Heart left ventricle (tissue), 16 donors: ENCODE measurements around the gene TXNDC11. TPM values are rescaled to one million over a fixed set of nuclear protein-coding genes. Genes with fewer than 3 reads are reported as not detected.
A peak's percentile ranks its signal among the peaks of the same experiment; 100 is the strongest.

Experiments
- ATAC-seq, 4 donors: fragments of 200-7000 bp; cut with Tn5 transposase; one replicate each; pipeline ENCODE4 v1.9.1; 2020 to 2022; ENCODE audit warnings: moderate library complexity in 4 of 4, mild to moderate bottlenecking in 3 of 4, moderate number of reproducible peaks in 1 of 4
- DNase-seq, 5 donors: peaks; one replicate each; pipeline ENCODE4 v3.0.0-alpha.2; 2020
- H3K27ac ChIP-seq, 12 donors: fragments of 200-600 bp; sonication (generic) in 4 of 12; one replicate each; pipeline versions ENCODE4 v1.5.0 to v1.8.0; 2016 to 2022; ENCODE audit warnings: mild to moderate bottlenecking in 2 of 12
- H3K27me3 ChIP-seq, 9 donors: fragments of 200-600 bp; sonication (generic) in 2 of 9; one replicate each; pipeline versions ENCODE4 v1.5.1 to v1.8.0; 2016 to 2022; ENCODE audit warnings: mild to moderate bottlenecking in 3 of 9
- H3K36me3 ChIP-seq, 9 donors: fragments of 200-600 bp; sonication (generic) in 2 of 9; one replicate each; pipeline versions ENCODE4 v1.5.0 to v1.8.0; 2018 to 2022; ENCODE audit warnings: mild to moderate bottlenecking in 2 of 9
- H3K4me1 ChIP-seq, 12 donors: fragments of 200-600 bp; sonication (generic) in 4 of 12; one replicate each; pipeline versions ENCODE4 v1.5.0 to v1.8.0; 2016 to 2022; ENCODE audit warnings: mild to moderate bottlenecking in 3 of 12
- H3K4me3 ChIP-seq, 12 donors: fragments of 200-600 bp; sonication (generic) in 4 of 12; one replicate each; pipeline versions ENCODE4 v1.5.0 to v1.8.0; 2017 to 2022; ENCODE audit warnings: mild to moderate bottlenecking in 9 of 12, moderate library complexity in 4 of 12
- H3K9me3 ChIP-seq, 12 donors: fragments of 200-600 bp; sonication (generic) in 4 of 12; one replicate each; pipeline versions ENCODE4 v1.5.0 to v1.8.0; 2016 to 2022; ENCODE audit warnings: mild to moderate bottlenecking in 1 of 12
- CTCF ChIP-seq, 12 donors: fragments of 200-600 bp; sonication (generic) in 4 of 12; IDR thresholded peaks; one replicate each; pipeline versions ENCODE4 v1.5.0 to v1.8.0; 2018 to 2022; ENCODE audit warnings: antibody characterized with exemption in 12 of 12, mild to moderate bottlenecking in 5 of 12
- POLR2A ChIP-seq, 2 donors: fragments of 450-650 bp; IDR thresholded peaks; one replicate each; pipeline ENCODE4 v1.6.1; 2017; ENCODE audit warnings: antibody characterized with exemption in 2 of 2, mild to moderate bottlenecking in 2 of 2, moderate library complexity in 2 of 2
- WGBS, 4 donors: extraction: QIAGEN DNeasy Blood & Tissue Kit in 2 of 4; methylation state at CpG; one replicate each; pipeline versions ENCODE4 v1.1.5 to v1.1.7; 2013 to 2018; 5-methylcytosine and 5-hydroxymethylcytosine counted together
- intact Hi-C, 10 donors: fragments of 100-400 bp; cut with DNase I; formaldehyde crosslinking; loops; one replicate each; pipeline versions ENCODE4 v1.11.1 to v1.14.2; 2022
- polyA plus RNA-seq, 2 donors: library from polyadenylated mRNA; stranded (reverse); fragments of 200-250 nt; gene quantifications; one replicate each; pipeline ENCODE4 v1.2.3, GENCODE V29; 2013
- total RNA-seq, 9 donors: library from RNA; depleted of rRNA in 2 of 9; stranded (reverse); fragments of >200 nt in 2 of 9; fragmentation: NEBNext Ultra II Directional in 3 of 9; extraction: Animal tissue kit (Norgen Biotek cat#: 25700) in 3 of 9; gene quantifications; one replicate each; pipeline versions ENCODE4 v1.1.0 to v1.2.4, GENCODE V29; 2016 to 2023
- donor health status: ischemic (EF 13 %, LVEDD 7.1; RV severe dilation, severe dysfunction).
- donor health status: healthy with polysubstance abuse.
- donor health status: DM: no; HTN: yes; CAD: no.
- donor health status: DM: no; HTN: no; CAD: no.
- donor health status: ischemic (EF 25% LVEDD 6.9; RV normal size, moderate dysfunction).
- donor health status: ischemic (EF 25% LVEDD 5.7; RV mildly dilated, moderate dysfunction).
- donor health status: healthy.
- donor health status: DM: yes; HTN: yes; CAD: no.
- donor health status: ischemic (EF 35%, LVEDD 5.7; RV mildly dilated, moderate dysfunction).
- donor health status: nonischemic (EF 11% LVEDD 7.7; RV severe dilation, severe dysfunction).
- donor health status: DM: yes; HTN: yes; CAD: no.
- donor health status: PGD.
- donor health status: ischemic (EF 29% LVEDD 5.4; RV normal size, mild dysfunction).
- donor health status: nonischemic (EF 23%, LVEDD 6.1; RV moderate dilation, normal function).

TXNDC11 gene
- total and polyA plus RNA-seq, 11 donors = 18.9 to 53.1 (median 25.9) TPM

- DNase-seq (peak in 1 of 5 donors; percentile 51), ATAC-seq (no peak)
- Histone ChIP-seq H3K27me3 (no peaks in the 10 kb centered on the region), H3K36me3 (peaks cover 0 to 7% (median 5%) of the 10 kb centered on the region in 9 donors), H3K9me3 (no peaks in the 10 kb centered on the region), H3K4me1 (peaks cover 9 to 79% (median 69%) of the 10 kb centered on the region in 12 donors), H3K4me3 (no peak overlapping the region), H3K27ac (peak overlapping the region in 4 of 12 donors; percentile 15 to 88 (median 86))
- WGBS, 4 donors = 97 to 100% (median 100%) methylated on average over 2 of the region's 2 CpGs
- TF ChIP-seq POLR2A (IDR thresholded peaks at IDR 0.05) (no peak), CTCF (IDR thresholded peaks at IDR 0.05) (no peak)
- intact Hi-C loops = loop anchor here in 2 of 10 donors (2.0 to 5.0 kb wide), 2 partner anchors 41 to 62 kb away; no protein-coding TSS in a partner anchor
Observed at GRCh38 chr16:11671271-11671670, 71.4 kb downstream of the TXNDC11 start.

- no peaks in the 10 kb centered on the region for H3K27me3 ChIP-seq
- no peak for ATAC-seq
- intact Hi-C loops = loop anchor here in 2 of 10 donors (2.0 to 5.0 kb wide), 2 partner anchors 42 to 62 kb away; no protein-coding TSS in a partner anchor
- TF ChIP-seq POLR2A (IDR thresholded peaks at IDR 0.05) = no peak
- no peak for TF ChIP-seq CTCF (IDR thresholded peaks at IDR 0.05)
- H3K4me1 ChIP-seq = peaks cover 8 to 77% (median 66%) of the 10 kb centered on the region in 12 donors
- no peaks in the 10 kb centered on the region for H3K9me3 ChIP-seq
- H3K27ac ChIP-seq = peak overlapping the region; percentile 47 to 90 (median 84)
- 65 to 72% (median 68%) methylated on average over 23 to 27 of the region's 27 CpGs for WGBS, 4 donors
- H3K36me3 ChIP-seq = no peaks in the 10 kb centered on the region
- peak overlapping the region in 9 of 12 donors; percentile 70 to 100 (median 91) for H3K4me3 ChIP-seq
- DNase-seq = peak in 1 of 5 donors; percentile 60
Observed at GRCh38 chr16:11670171-11671131, 72.2 kb downstream of the TXNDC11 start.

- peak; percentile 61 to 78 (median 75) for DNase-seq
- H3K27ac ChIP-seq = peak overlapping the region; percentile 47 to 90 (median 84)
- no peaks in the 10 kb centered on the region for H3K9me3 ChIP-seq
- peaks cover 8 to 79% (median 62%) of the 10 kb centered on the region in 12 donors for H3K4me1 ChIP-seq
- no peak for TF ChIP-seq CTCF (IDR thresholded peaks at IDR 0.05)
- TF ChIP-seq POLR2A (IDR thresholded peaks at IDR 0.05) = no peak
- H3K4me3 ChIP-seq = peak overlapping the region; percentile 70 to 100 (median 90)
- WGBS, 4 donors = 20 to 33% (median 27%) methylated on average over 12 to 22 of the region's 22 CpGs
- peak; percentile 16 to 47 (median 30) for ATAC-seq
- H3K36me3 ChIP-seq = no peaks in the 10 kb centered on the region
- no peaks in the 10 kb centered on the region for H3K27me3 ChIP-seq
- intact Hi-C loops = loop anchor here in 4 of 10 donors (2.0 to 10.0 kb wide), 4 partner anchors 43 to 125 kb away; partner anchors contain the start of genes TXNDC11 (in 1 of the 4) and ZC3H7A (in 1 of the 4)
Observed at GRCh38 chr16:11669380-11670146, 73.1 kb downstream of the TXNDC11 start.
